GM12891 (cell line): ENCODE results near the gene ST7.

Experiments
- POLR2A ChIP-seq: IDR thresholded peaks from 2 replicates; pipeline ENCODE4 v1.6.1; 2011; ENCODE audit warnings: low read depth, low read length, control low read depth
- POLR2AphosphoS5 ChIP-seq: IDR thresholded peaks from 2 replicates; pipeline ENCODE4 v1.6.1; 2011; ENCODE audit warnings: low read depth, low read length, control low read depth
- POU2F2 ChIP-seq: IDR thresholded peaks from 2 replicates; pipeline ENCODE4 v1.6.1; 2011; ENCODE audit warnings: low read depth, mild to moderate bottlenecking, control low read depth, low read length, moderate library complexity
- SPI1 ChIP-seq: IDR thresholded peaks from 2 replicates; pipeline ENCODE4 v1.6.1; 2011; ENCODE audit warnings: low read depth, low read length, control low read depth
- TAF1 ChIP-seq: IDR thresholded peaks from 2 replicates; pipeline ENCODE4 v1.6.1; 2011; ENCODE audit warnings: low read depth, low read length, control low read depth

DNA sequence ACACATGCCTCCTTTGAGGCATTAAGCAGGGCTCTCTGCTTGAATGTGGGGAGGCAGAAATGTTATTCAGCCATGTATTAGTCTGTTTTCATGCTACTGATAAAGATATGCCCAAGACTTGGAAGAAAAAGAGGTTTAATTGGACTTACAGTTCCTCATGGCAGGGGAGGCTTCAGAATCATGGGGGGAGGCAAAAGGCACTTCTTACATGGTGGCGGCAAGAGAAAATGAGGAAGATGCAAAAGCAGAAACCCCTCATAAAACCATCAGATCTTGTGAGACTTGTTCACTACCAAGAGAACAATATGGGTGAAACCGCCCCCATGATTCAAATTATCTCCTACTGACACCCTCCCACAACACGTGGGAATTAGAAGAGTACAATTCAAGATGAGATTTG is 37.9 kb downstream of the ST7 start:
- TF ChIP-seq POLR2A (no peak), TAF1 (no peak), SPI1 (no peak), POLR2AphosphoS5 (no peak), POU2F2 (no peak)
